Kidney (tissue), 22 donors: ENCODE measurements around the gene TPTE. TPM values are rescaled to one million over a fixed set of nuclear protein-coding genes. Genes with fewer than 3 reads are reported as not detected.
A peak's percentile ranks its signal among the peaks of the same experiment; 100 is the strongest.
"Not testable (repeated sequence)": the region's sequence is repeated elsewhere in the genome, so short reads cannot be mapped to it uniquely, and the experiment has no call there.

ENCODE experiments used
- DNase-seq, 5 donors: peaks; one replicate each; pipeline ENCODE4 v3.0.0-alpha.2; 2013 to 2020
- FAIRE-seq: peaks from 2 replicates; lab custom pipeline; 2012; peaks lifted over from hg19 to GRCh38; lab: Jason Lieb, UNC
- H3K27ac ChIP-seq, 2 donors: one replicate each; pipeline ENCODE4 v1.7.0; 2013; ENCODE audit warnings: low read depth in 2 of 2, low read length in 2 of 2, inconsistent platforms in 1 of 2
- H3K27me3 ChIP-seq: one replicate; pipeline ENCODE4 v1.7.1; 2013; ENCODE audit warnings: low read length, inconsistent platforms; ENCODE audit not compliant: control insufficient read depth, insufficient read depth
- H3K36me3 ChIP-seq, 3 donors: one replicate each; pipeline versions ENCODE4 v1.7.0 to v1.7.1; 2013; ENCODE audit warnings: low read length in 3 of 3, control low read depth in 1 of 3, inconsistent platforms in 1 of 3; ENCODE audit not compliant: insufficient read depth in 3 of 3, control insufficient read depth in 2 of 3
- H3K4me1 ChIP-seq, 3 donors: one replicate each; pipeline versions ENCODE4 v1.7.0 to v1.7.1; 2013; ENCODE audit warnings: low read length in 3 of 3, inconsistent platforms in 1 of 3, low read depth in 1 of 3; ENCODE audit not compliant: control insufficient read depth in 2 of 3, insufficient read depth in 2 of 3
- H3K4me3 ChIP-seq, 3 donors: one replicate each; pipeline versions ENCODE4 v1.7.0 to v1.8.1; 2013; ENCODE audit warnings: low read length in 3 of 3, control low read depth in 1 of 3, inconsistent platforms in 1 of 3
- H3K9ac ChIP-seq, 3 donors: one replicate each; pipeline versions ENCODE4 v1.7.0 to v1.7.1; 2013; ENCODE audit warnings: low read length in 3 of 3, control low read depth in 1 of 3, inconsistent platforms in 1 of 3
- H3K9me3 ChIP-seq, 3 donors: one replicate each; pipeline versions ENCODE4 v1.7.0 to v1.7.1; 2013; ENCODE audit warnings: low read length in 3 of 3, control low read depth in 1 of 3, inconsistent platforms in 1 of 3; ENCODE audit not compliant: control insufficient read depth in 2 of 3, insufficient read depth in 1 of 3
- intact Hi-C: fragments of 100-400 bp; cut with DNase I; formaldehyde crosslinking; loops from one replicate; pipeline ENCODE4 v1.11.1; 2022
- long read RNA-seq, 10 donors: library from polyadenylated mRNA in 1 of 10; unstranded in 1 of 10; transcript quantifications; one replicate each; pipeline ENCODE4 v2.0.0 and lab custom pipeline, GENCODE V29; 2021 to 2026
- polyA plus RNA-seq: library from polyadenylated mRNA; stranded (reverse); fragments of 350-450 nt; fragmentation: Illumina TruSeq; extraction: RNeasy Lipid Tissue Mini Kit (QIAGEN cat#74804); gene quantifications from one replicate; pipeline ENCODE4 v1.2.3, GENCODE V29; 2014; ENCODE audit warnings: low read depth, low replicate concordance; ENCODE audit not compliant: insufficient read depth
- total RNA-seq: library from RNA; stranded (reverse); fragmentation: NEBNext Ultra II Directional; extraction: Animal tissue kit (Norgen Biotek cat#: 25700); gene quantifications from one replicate; pipeline ENCODE4 v1.2.1, GENCODE V29; 2021
- TF ChIP-seq, protein P1 (sequence below): IDR thresholded peaks from 3 replicates; pipeline ENCODE4 v1.5.1; 2012; ENCODE audit warnings: mild to moderate bottlenecking, moderate library complexity, borderline replicate concordance; ENCODE audit not compliant: insufficient read depth; ENCODE audit errors: extremely low read depth
- donor health status: control.
- donor health status: control.
- donor health status: control.
- donor health status: control.
- donor health status: control.
- donor health status: DM: yes; HTN: yes; CAD: no.
- donor health status: Normal renal cell carcinoma (clear cell type).

TPTE gene
- total RNA-seq (not detected), polyA plus RNA-seq (not detected)
- long read RNA-seq, donor 1 = 0 reads
- long read RNA-seq, donor 2 = 0 reads
- long read RNA-seq, donor 3 = 0 reads
- long read RNA-seq, donor 4 = 0 reads
- long read RNA-seq, donor 5 = 0 reads
- long read RNA-seq, donor 6 = 0 reads
- long read RNA-seq, donor 7 = 0 reads
- long read RNA-seq, donor 8 = 0 reads
- long read RNA-seq, donor 9 = 0 reads
- long read RNA-seq, donor 10 = 0 reads

DNA sequence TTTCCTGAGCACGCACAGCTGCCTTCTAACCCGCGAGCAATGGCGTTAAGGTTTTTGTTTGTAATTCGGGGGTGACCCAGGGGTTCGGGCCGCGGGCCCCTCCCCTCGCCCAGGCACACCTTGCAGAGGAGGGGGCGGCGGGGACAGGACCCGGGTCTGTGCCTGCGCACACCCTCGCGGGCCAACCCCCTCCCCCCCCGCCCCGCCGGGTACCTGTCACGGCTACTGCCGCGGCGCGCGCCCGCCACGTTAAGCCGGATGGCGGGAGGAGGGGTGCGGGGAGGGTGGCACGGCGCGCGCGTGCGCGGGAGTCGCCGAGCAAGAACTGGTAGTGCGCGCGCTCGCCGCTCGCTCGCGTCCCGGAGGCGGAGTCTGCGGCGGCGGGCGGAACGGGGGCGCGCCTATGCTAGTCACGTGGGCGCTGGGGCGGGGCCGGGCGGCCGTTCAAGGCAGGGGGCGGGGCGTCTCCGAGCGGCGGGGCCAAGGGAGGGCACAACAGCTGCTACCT is at the start of gene TPTE:
TSS of gene TPTE (plus strand) at position 493 of the 508 bp plus-strand sequence. CDS start 17,141 bp downstream, outside the sequence.
- Histone ChIP-seq H3K27ac (no peak within 1 kb of the TSS), H3K27me3 (no peaks in the 10 kb centered on the region), H3K4me1 (no peaks in the 10 kb centered on the region), H3K9ac (no peak within 1 kb of the TSS), H3K9me3 (peaks cover 0 to 2% (median 0%) of the 10 kb centered on the region in 3 donors), H3K36me3 (no peaks in the 10 kb centered on the region), H3K4me3 (no peak within 1 kb of the TSS)
- FAIRE-seq (no peak), DNase-seq (no peak)
- intact Hi-C loops = no loop called here
- TF ChIP-seq, protein P1, sequence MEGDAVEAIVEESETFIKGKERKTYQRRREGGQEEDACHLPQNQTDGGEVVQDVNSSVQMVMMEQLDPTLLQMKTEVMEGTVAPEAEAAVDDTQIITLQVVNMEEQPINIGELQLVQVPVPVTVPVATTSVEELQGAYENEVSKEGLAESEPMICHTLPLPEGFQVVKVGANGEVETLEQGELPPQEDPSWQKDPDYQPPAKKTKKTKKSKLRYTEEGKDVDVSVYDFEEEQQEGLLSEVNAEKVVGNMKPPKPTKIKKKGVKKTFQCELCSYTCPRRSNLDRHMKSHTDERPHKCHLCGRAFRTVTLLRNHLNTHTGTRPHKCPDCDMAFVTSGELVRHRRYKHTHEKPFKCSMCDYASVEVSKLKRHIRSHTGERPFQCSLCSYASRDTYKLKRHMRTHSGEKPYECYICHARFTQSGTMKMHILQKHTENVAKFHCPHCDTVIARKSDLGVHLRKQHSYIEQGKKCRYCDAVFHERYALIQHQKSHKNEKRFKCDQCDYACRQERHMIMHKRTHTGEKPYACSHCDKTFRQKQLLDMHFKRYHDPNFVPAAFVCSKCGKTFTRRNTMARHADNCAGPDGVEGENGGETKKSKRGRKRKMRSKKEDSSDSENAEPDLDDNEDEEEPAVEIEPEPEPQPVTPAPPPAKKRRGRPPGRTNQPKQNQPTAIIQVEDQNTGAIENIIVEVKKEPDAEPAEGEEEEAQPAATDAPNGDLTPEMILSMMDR = no peak

DNA sequence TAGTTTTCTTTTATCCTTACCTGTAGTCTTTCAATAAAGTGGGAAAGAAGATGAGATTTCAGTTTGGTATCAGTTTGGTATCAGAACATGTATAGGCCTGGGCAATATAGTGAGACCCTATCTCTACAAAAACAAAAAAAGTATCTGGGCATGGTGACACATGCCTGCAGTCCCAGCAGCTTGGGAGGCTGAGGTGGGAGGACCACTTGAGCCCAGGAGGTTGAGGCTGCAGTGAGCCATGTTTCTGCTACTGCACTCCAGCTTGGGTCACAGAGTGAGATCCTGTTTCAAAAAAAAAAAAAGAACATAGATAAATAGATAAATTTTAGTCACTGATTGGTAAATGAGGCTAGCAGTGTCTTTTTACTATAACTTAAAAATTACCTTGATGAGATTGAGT is 49.4 kb upstream of the TPTE start:
- not testable (repeated sequence) for FAIRE-seq

DNA sequence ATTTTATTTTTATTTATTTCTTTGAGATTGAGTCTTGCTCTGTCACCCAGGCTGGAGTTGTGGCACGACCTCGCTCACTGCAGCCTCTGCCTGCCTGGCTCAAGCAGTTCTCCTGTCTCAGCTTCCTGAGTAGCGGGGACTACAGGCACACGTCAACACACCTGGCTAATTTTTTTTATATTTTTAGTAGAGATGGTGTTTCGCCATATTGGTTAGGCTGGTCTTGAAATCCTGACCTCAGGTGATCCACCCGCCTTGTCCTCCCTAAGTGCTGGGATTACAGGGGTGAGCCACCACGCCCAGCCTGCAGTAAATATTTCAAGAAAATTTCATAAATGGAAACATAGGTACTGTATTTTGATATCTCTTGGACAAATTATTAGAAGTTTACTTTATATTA is 43.6 kb upstream of the TPTE start:
- H3K27me3 ChIP-seq, intact Hi-C loops, H3K4me1 ChIP-seq, H3K36me3 ChIP-seq, H3K4me3 ChIP-seq, H3K27ac ChIP-seq, FAIRE-seq, H3K9ac ChIP-seq, H3K9me3 ChIP-seq: not testable (repeated sequence)
- DNase-seq = peak in 1 of 5 donors; percentile 60

More for the DNA sequence above, 49.4 kb upstream of the TPTE start:
- H3K27me3 ChIP-seq, intact Hi-C loops, H3K9ac ChIP-seq, H3K9me3 ChIP-seq, H3K4me3 ChIP-seq, H3K36me3 ChIP-seq, H3K4me1 ChIP-seq, H3K27ac ChIP-seq: not testable (repeated sequence)
- peak in 1 of 5 donors; percentile 58 for DNase-seq

DNA sequence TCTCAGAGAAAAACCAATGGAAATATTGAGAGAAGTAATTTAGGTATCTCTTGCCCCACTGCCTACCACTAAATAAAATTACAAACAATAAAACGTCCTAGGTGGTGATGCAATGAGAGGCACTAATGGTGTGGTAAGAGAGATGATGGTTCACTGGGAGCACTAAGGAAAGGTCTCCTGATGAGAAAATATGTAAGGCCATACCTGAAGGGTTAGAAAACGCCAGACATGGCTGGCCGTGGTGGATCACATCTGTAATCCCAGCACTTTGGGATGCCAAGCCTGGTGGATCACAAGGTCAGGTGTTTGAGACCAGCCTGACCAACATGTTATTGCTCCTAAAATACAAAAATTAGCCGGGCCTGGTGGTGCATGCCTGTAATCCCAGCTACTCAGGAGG is 41.5 kb upstream of the TPTE start:
- intact Hi-C loops, H3K9ac ChIP-seq, H3K27me3 ChIP-seq, FAIRE-seq, H3K4me3 ChIP-seq, H3K36me3 ChIP-seq, H3K4me1 ChIP-seq, H3K9me3 ChIP-seq, H3K27ac ChIP-seq: not testable (repeated sequence)
- DNase-seq = peak in 1 of 5 donors; percentile 72

DNA sequence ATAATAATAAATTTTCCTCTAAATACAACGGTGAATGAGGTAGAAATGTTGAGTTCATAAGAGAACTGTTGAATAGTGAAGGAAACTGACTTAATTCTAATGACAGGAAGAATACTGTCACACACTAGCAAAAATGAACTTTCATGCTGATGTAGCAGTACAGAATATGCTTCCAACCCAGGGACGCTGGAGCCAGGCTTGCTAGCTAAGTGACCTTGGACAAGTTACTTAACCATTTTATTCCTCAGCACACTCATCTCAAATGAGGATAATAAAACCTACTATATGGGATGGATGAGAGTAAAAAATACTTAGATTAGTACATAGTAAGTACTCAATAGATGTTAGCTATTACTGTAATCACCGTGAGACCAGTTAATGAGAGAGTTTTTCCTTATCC is 36.5 kb upstream of the TPTE start:
- intact Hi-C loops, FAIRE-seq, H3K36me3 ChIP-seq: not testable (repeated sequence)

DNA sequence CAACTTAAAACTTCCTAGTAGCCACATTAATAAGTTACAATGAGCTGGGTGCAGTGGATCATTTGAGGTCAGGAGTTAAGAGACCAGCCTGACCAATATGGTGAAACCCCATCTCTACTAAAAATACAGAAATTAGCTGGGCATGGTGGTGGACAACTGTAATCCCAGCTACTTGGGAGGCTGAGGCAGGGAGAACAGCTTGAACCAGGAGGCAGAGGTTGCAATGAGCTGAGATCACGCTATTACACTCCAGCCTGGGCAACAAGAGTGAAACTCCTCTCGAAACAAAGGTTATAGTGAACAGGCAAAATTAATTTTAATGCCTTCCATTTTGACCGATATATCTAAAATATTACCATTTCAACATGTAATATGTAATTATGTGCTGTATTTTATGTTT is 30.9 kb upstream of the TPTE start:
- H3K9me3 ChIP-seq, H3K4me3 ChIP-seq, H3K27ac ChIP-seq, H3K4me1 ChIP-seq, intact Hi-C loops, FAIRE-seq, H3K36me3 ChIP-seq, H3K9ac ChIP-seq, H3K27me3 ChIP-seq, DNase-seq: not testable (repeated sequence)

More for the DNA sequence above, 36.5 kb upstream of the TPTE start:
- H3K27ac ChIP-seq, H3K27me3 ChIP-seq, H3K4me1 ChIP-seq, H3K4me3 ChIP-seq, H3K9me3 ChIP-seq, DNase-seq, H3K9ac ChIP-seq: not testable (repeated sequence)
